Mucosa of gallbladder (tissue), 1 donor: Measurements from ENCODE around the gene ECE2. TPM values are rescaled to one million over a fixed set of nuclear protein-coding genes. Genes with fewer than 3 reads are reported as not detected.
A peak's percentile ranks its signal among the peaks of the same experiment; 100 is the strongest.

Experiments used
- DNase-seq: peaks from one replicate; pipeline ENCODE4 v3.0.0-alpha.2; 2020; ENCODE audit warnings: low spot score
- total RNA-seq: library from RNA; stranded (reverse); gene quantifications from one replicate; pipeline ENCODE4 v1.2.1, GENCODE V29; 2021
- donor health status: DM: no; HTN: no; CAD: no.

ECE2 gene
- total RNA-seq, 1 donor from 2014 or later: 0.14 TPM

DNA sequence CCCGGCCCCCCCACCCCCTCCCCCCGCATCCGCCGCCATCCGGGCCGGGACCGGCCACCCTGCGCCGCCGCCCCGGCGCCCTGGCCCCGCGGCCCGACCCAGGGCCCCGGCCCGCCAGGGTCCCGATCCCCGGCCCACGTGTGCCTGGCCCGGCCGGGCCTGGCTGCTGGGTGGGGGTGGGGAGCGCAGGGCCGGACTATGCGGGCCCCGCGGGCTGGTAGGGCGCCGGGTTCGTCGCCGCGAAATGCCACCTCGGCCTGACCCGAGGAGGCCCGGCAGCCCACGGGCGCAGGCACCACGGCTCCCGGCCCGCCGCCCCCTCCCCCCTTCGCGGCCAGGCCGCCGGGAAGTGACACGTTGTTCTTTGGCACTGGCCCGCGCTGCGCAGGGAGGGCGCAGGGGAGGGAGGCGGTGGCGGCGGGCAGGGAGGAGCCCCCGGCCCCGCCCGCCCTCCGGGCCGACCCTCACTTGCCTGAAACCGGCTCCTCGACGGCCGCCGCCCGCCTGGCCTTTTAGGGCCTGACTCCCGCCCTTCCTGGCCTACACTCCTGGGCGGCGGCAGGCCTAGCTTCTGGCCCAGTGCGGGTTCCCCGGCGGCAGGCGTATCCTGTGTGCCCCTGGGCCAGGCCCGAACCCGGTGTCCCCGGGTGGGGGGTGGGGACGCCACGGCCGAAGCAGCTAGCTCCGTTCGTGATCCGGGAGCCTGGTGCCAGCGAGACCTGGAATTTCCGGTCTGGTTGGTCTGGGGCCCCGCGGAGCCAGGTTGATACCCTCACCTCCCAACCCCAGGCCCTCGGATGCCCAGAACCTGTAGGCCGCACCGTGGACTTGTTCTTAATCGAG lies 39.1 kb downstream of the ECE2 start:
- peak; percentile 67 for DNase-seq

DNA sequence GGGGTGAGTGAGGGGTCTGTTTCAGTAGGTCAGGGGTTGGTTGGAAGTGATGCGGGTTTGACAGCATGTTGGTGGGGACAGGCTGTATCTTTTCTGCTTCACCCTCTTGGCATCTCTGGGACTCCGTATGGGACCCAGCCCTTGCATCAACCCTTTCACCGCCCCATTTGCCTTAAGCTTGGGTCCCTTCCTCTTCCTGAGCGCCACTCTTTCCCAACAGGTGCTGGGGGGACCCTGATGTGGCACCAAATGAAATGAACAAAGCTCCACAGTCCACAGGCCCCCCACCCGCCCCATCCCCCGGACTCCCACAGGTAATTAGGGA lies 39.7 kb downstream of the ECE2 start:
- no peak for DNase-seq

DNA sequence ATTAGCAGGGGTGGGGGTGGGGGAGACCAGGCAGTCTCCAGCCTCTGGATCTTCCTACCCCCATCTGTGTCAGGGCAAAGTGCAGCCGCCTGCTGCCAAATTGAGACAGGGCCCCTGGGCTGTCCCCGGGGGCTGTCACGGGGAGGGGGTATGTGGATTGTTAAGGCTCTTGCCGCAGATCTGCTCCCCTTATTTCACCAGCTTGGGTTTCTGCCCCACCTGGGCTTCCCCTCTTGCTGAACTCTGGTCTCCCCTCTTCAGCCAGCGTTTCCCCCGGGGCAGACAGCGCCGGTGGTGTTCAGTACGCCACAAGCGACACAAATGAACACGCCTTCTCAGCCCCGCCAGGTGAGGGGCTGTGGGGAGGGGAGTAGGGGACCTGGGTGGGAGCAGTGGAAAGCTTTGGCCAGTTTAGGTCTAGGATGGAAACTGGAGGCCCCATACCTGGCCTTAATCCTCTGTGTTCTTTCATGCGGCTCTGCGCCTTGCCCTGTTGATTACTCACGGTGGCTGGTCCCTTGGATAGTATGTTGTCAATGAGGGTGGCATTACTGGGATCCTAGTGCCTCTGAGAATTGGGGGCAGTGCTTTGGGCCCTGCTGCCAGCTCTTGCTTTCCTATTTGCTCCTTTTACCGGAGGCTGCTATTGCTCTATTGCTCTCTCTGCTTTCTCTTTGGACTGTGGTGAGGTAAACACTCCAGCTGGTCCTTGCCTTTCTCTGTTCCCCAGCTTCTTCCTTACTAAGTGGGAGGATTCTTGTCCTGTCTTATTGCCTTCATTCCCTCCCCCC lies 40.2 kb downstream of the ECE2 start:
- DNase-seq: no peak

GRCh38 chr3:184316792-184317191 lies 41.0 kb downstream of the ECE2 start:
- no peak for DNase-seq

DNA sequence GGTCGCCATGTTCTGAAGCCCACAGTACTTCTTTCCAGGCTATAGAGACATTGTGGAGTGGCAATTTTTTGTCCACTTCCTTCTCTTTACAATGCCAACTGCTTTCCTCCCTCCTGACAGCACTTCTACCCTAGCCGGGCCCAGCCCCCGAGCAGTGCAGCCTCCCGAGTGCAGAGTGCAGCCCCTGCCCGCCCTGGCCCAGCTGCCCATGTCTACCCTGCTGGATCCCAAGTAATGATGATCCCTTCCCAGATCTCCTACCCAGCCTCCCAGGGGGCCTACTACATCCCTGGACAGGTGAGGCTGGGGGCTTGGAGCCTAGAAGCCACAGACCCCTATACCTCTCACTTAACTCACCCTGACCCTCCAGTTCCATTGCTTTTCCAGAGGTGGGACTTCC lies 41.4 kb downstream of the ECE2 start:
- DNase-seq: no peak

DNA sequence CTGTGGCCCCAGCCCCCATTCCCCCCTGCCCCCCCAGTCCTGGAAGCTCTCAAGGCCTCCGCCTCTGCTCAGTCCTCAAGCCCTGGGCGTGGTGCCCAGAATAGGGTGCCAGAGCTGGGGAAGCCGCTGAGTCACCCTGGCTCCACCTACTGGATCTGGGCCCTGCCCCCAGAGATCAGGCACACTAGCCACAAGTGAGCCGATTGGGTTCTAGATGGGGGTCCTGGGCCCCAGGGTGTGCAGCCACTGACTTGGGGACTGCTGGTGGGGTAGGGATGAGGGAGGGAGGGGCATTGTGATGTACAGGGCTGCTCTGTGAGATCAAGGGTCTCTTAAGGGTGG lies 44.3 kb downstream of the ECE2 start:
- peak; percentile 94 for DNase-seq

GRCh38 chr3:184321666-184322065 lies 45.8 kb downstream of the ECE2 start:
- no peak for DNase-seq

- DNase-seq: no peak
These were observed 47.1 kb downstream of the ECE2 start for GRCh38 chr3:184322731-184323487.

DNA sequence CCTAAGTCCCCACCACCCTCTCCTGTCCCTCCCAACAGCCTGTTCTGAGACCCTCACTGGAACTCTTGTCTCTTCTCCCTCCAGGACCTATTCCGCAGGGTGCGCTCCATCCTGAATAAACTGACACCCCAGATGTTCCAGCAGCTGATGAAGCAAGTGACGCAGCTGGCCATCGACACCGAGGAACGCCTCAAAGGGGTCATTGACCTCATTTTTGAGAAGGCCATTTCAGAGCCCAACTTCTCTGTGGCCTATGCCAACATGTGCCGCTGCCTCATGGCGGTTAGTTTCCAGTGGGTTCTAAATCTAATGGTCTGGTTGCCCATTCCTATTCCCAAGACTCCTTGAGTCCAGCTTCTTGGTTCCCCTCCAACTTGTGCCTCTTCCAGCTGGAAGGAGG lies 47.9 kb downstream of the ECE2 start:
- DNase-seq: no peak

- DNase-seq: no peak
These were observed 49.4 kb downstream of the ECE2 start for GRCh38 chr3:184325269-184325668.

DNA sequence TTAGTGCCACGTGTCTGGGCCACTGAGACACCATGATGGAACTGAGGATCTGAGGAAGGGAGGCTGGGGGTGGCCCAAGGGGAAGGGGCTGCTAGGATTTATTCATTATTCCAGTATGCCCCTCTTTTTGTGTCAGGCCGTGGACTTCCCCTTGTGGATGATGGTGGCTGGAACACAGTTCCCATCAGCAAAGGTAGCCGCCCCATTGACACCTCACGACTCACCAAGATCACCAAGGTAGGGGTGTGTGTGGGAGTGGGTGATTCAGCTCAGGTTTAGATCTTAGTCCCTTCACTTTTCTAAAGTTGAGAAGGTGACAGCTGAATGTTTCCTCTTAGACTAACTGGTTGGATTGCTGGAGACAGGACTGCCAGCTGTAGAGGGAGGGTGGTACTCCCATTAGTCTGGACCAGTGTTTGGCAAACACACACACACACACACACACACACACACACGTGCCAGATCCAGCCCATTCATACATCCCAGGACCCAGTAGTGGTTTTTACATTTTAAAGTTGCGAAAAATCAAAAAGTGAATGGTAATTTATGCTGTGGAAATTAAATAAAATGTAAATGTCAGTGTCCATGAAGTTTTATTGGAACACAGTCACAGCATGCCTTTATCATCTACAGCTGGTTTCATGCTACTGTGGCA lies 50.0 kb downstream of the ECE2 start:
- no peak for DNase-seq

GRCh38 chr3:184327171-184327570 lies 51.3 kb downstream of the ECE2 start:
- DNase-seq: no peak

GRCh38 chr3:184328516-184328915 lies 52.7 kb downstream of the ECE2 start:
- no peak for DNase-seq

GRCh38 chr3:184332370-184333090 lies 56.7 kb downstream of the ECE2 start:
- DNase-seq: no peak

DNA sequence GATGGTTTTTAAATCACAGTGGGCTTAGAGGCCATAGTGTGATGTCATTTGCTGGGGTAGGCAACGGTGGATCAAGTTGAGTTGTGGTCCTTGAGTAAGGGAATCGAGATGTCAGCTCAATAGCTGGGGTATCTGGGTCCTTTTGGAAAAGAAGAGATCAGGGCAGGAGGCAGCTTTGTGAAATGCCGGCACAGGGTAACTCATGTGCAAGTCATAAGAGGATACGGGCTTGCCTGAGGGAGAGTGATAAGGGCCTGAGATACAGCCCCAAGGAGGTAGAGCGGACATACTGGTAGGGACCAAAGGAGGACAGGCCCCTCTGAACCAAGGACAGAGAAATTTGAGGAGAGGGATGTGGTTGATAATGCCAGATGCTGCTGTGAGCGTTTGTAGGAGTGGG lies 57.4 kb downstream of the ECE2 start:
- DNase-seq: no peak

- DNase-seq: no peak
These were observed 57.9 kb downstream of the ECE2 start for GRCh38 chr3:184333700-184334099.

GRCh38 chr3:184334470-184335158 lies 58.8 kb downstream of the ECE2 start:
- DNase-seq: no peak

- DNase-seq: no peak
These were observed 59.5 kb downstream of the ECE2 start for GRCh38 chr3:184335291-184335660.

DNA sequence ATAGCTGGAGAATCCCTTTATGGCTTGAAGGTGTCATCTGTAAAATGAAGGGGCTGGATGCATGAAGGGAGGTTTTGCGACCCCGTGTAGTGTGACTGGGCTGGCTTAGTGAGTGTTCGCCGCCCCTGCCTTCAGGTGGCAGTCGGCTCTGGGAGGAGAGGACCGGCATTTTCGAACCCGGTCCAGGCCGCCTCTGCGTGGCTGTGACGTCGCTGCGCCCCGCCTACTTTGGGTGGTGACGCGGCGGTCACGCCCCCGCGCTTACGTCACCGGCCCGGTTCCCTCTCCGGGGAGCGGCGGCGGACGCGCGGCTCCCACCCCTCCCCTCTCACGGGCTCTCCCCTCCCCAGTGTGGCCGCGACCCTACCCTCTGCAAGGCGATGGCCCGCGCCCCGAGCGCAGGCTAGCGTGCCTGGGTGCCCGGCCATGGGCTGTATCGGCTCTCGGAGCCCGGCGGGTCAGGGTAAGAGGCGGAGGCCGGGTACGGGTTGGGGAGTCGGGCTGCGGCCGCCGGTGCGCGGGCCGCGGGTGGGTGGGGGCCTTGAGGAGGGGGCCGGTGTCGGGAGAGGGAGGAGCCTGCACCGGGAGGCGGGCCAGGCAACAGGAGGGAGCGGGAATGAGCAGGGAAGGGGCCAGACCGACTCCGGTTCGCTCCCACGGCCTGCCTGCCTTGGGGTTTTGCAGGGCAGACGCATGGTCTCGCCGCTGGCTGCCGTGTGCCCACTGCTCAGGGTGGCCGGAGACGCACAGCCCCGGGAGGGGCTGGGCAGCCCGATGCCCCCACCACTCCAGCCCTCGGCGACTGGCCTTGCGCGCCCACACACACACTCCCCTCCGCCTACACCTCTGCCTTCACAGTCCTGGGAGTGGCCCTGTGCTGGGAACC lies 60.1 kb downstream of the ECE2 start:
- DNase-seq: peak; percentile 89
